SU-DHL-6 (cell line): ENCODE data around the gene KSR2.

Experiments
- H2AFZ ChIP-seq: fragments of 200-600 bp; sonication (generic); 2 replicates; pipeline ENCODE4 v1.6.1; 2014; ENCODE audit warnings: low read depth, mild to moderate bottlenecking, moderate library complexity, mixed read lengths, antibody characterized with exemption, low read length; ENCODE audit not compliant: severe bottlenecking
- H3F3A ChIP-seq: fragments of 200-600 bp; shearing (Covaris generic); 2 replicates; pipeline ENCODE4 v1.6.0; 2016; ENCODE audit warnings: antibody characterized with exemption, mild to moderate bottlenecking; ENCODE audit not compliant: insufficient read depth
- H3K27ac ChIP-seq: fragments of 200-600 bp; sonication (generic); 2 replicates; pipeline ENCODE4 v1.5.1; 2016; ENCODE audit warnings: low read depth, mild to moderate bottlenecking, low read length, moderate library complexity, mixed read lengths
- H3K27me3 ChIP-seq: fragments of 200-600 bp; sonication (generic), shearing (Covaris generic); 2 replicates; pipeline ENCODE4 v1.6.0; 2014; ENCODE audit warnings: mild to moderate bottlenecking, low read length
- H3K36me3 ChIP-seq: fragments of 200-600 bp; sonication (generic); 2 replicates; pipeline ENCODE4 v1.6.1; 2014; ENCODE audit warnings: mild to moderate bottlenecking, low read length, mixed read lengths
- H3K4me2 ChIP-seq: fragments of 300-600, 200-600 bp; shearing (Covaris generic), sonication (generic); 2 replicates; pipeline ENCODE4 v1.6.0; 2014; ENCODE audit warnings: low read length, low read depth, mild to moderate bottlenecking; ENCODE audit not compliant: poor library complexity, severe bottlenecking
- H3K4me3 ChIP-seq: fragments of 200-600 bp; sonication (generic); 2 replicates; pipeline ENCODE4 v1.5.1; 2014; ENCODE audit warnings: antibody characterized with exemption, low read length, mild to moderate bottlenecking, mixed read lengths; ENCODE audit not compliant: insufficient read depth, poor library complexity, severe bottlenecking
- H3K79me2 ChIP-seq: fragments of 200-600 bp; sonication (generic); 2 replicates; pipeline ENCODE4 v1.6.1; 2014; ENCODE audit warnings: mild to moderate bottlenecking, low read length, moderate library complexity; ENCODE audit not compliant: insufficient read depth
- H3K9ac ChIP-seq: fragments of 200-600 bp; sonication (generic); 2 replicates; pipeline ENCODE4 v1.7.0; 2014; ENCODE audit warnings: mild to moderate bottlenecking, low read length
- H3K9me2 ChIP-seq: fragments of 200-600 bp; sonication (generic); replicated peaks from 2 replicates; pipeline ENCODE4 v1.6.1; 2014; ENCODE audit warnings: low read length; ENCODE audit not compliant: insufficient read depth
- H3K9me3 ChIP-seq: fragments of 200-600 bp; sonication (generic); 2 replicates; pipeline ENCODE4 v1.6.1; 2014; ENCODE audit warnings: low read length, mixed read lengths; ENCODE audit not compliant: insufficient read depth
- H4K20me1 ChIP-seq: fragments of 200-600 bp; sonication (generic); 2 replicates; pipeline ENCODE4 v1.6.1; 2014; ENCODE audit warnings: low read depth, mild to moderate bottlenecking, antibody characterized with exemption, low read length, moderate library complexity, mixed read lengths
- EZH2phosphoT487 ChIP-seq: fragments of 200-600 bp; sonication (generic), shearing (Covaris generic); conservative IDR thresholded peaks from 2 replicates; pipeline ENCODE4 v1.6.1; 2018; ENCODE audit warnings: mild to moderate bottlenecking, antibody characterized with exemption, low read length, moderate library complexity, mixed read lengths
- TF ChIP-seq, protein P1 (sequence below): fragments of 200-600 bp; sonication (generic); IDR thresholded peaks from one replicate; pipeline ENCODE4 v1.5.1; 2017; ENCODE audit warnings: antibody characterized with exemption, mild to moderate bottlenecking, low read length, moderate library complexity; ENCODE audit not compliant: insufficient read depth, poor library complexity, severe bottlenecking

The KSR2 gene

DNA sequence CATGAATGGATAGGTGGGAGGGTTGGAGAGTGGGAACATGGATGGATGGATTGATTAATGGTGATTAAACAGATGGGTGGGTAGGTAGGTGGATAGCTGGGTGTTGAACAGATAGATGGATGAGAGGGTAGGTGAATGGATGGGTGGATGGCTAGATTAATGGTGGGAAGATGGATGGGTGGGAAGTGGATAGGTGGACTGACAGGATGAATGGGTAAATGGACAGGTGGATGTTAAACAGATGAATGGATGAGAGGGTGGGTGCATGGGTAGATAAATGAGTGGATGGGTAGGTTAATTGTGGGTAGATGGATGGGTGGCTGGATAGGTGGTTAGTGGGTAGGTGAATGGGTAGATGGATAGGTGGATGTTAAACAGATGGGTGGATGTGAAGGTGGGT lies 460.3 kb downstream of the KSR2 start:
- Histone ChIP-seq H3K9me2 (no peaks in the 10 kb centered on the region), H3K9me3 (no peaks in the 10 kb centered on the region), H3K27ac (no peak overlapping the region), H3K36me3 (no peaks in the 10 kb centered on the region), H4K20me1 (no peaks in the 10 kb centered on the region), H3K79me2 (no peaks in the 10 kb centered on the region), H3K4me2 (no peak overlapping the region), H3K9ac (no peak overlapping the region), H3F3A (no peaks in the 10 kb centered on the region), H3K4me3 (no peak overlapping the region), H3K27me3 (no peaks in the 10 kb centered on the region), H2AFZ (no peak overlapping the region)
- no peak for TF ChIP-seq EZH2phosphoT487
- TF ChIP-seq, protein P1, sequence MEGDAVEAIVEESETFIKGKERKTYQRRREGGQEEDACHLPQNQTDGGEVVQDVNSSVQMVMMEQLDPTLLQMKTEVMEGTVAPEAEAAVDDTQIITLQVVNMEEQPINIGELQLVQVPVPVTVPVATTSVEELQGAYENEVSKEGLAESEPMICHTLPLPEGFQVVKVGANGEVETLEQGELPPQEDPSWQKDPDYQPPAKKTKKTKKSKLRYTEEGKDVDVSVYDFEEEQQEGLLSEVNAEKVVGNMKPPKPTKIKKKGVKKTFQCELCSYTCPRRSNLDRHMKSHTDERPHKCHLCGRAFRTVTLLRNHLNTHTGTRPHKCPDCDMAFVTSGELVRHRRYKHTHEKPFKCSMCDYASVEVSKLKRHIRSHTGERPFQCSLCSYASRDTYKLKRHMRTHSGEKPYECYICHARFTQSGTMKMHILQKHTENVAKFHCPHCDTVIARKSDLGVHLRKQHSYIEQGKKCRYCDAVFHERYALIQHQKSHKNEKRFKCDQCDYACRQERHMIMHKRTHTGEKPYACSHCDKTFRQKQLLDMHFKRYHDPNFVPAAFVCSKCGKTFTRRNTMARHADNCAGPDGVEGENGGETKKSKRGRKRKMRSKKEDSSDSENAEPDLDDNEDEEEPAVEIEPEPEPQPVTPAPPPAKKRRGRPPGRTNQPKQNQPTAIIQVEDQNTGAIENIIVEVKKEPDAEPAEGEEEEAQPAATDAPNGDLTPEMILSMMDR = no peak

DNA sequence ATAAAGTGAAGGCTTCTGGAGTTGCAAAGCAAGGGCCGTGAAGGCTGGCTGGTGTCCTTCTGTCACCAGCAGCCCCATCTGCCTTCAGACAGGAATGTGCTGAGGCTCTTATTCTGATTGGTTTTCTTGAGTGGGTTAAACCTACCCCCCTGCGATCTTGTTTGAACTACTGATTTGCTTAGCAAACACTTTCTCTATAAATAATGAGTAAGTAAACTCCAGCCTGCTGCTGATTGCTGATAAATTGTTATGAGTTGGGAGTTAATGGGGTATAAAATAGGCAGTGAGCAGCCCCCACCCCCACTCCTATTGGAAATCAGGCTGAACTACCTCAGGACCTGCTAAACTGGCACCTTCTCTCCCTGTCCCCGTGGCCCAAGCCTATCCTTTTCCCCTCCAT lies 461.2 kb downstream of the KSR2 start:
- no peak overlapping the region for H3K4me2 ChIP-seq
- H3K27ac ChIP-seq = no peak overlapping the region
- H3K79me2 ChIP-seq = no peaks in the 10 kb centered on the region
- no peaks in the 10 kb centered on the region for H4K20me1 ChIP-seq
- H3K9me3 ChIP-seq = no peaks in the 10 kb centered on the region
- H3K36me3 ChIP-seq = no peaks in the 10 kb centered on the region
- TF ChIP-seq, protein P1 = no peak
- no peak for TF ChIP-seq EZH2phosphoT487
- H2AFZ ChIP-seq = no peak overlapping the region
- H3K27me3 ChIP-seq = no peaks in the 10 kb centered on the region
- no peak overlapping the region for H3K4me3 ChIP-seq
- no peaks in the 10 kb centered on the region for H3K9me2 ChIP-seq
- H3K9ac ChIP-seq = no peak overlapping the region
- H3F3A ChIP-seq = no peaks in the 10 kb centered on the region

DNA sequence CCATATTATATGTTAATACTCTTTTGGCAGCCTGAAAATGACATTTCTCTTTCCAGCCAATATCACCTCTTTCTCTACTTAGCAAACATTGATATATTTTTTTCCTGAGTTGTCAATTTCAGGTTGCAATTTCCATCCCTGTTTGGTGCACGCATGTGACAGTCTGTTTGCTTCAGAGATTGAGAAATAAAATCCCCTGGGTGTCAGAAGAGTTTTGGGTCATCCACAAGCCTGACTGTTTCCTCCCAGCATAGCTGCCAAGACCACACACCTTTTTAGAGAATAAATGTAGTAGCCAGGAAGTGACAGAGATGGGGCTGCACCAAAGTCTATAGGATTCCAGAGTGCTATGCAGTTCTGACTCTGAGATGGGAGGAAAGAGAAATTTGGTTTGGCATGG lies 462.5 kb downstream of the KSR2 start:
- Histone ChIP-seq H3K9me3 (no peaks in the 10 kb centered on the region), H3K27ac (no peak overlapping the region), H4K20me1 (no peaks in the 10 kb centered on the region), H3F3A (no peaks in the 10 kb centered on the region), H3K79me2 (no peaks in the 10 kb centered on the region), H2AFZ (no peak overlapping the region), H3K27me3 (no peaks in the 10 kb centered on the region), H3K9ac (no peak overlapping the region), H3K9me2 (no peaks in the 10 kb centered on the region), H3K36me3 (no peaks in the 10 kb centered on the region), H3K4me2 (no peak overlapping the region), H3K4me3 (no peak overlapping the region)
- no peak for TF ChIP-seq EZH2phosphoT487
- TF ChIP-seq, protein P1 = no peak
